ENCODE results near the gene OR5K4.
"Not testable (repeated sequence)": the region's sequence is repeated elsewhere in the genome, so short reads cannot be mapped to it uniquely, and the experiment has no call there.

Gene OR5K4

GRCh38 chr3:98371853-98372252 lies 18.2 kb downstream of the OR5K4 start:
- no peak for DNase-seq

- no peak for DNase-seq
Observed at GRCh38 chr3:98372445-98372844, 18.8 kb downstream of the OR5K4 start.

- DNase-seq = no peak
Observed at GRCh38 chr3:98376631-98377030, 23.0 kb downstream of the OR5K4 start.

- DNase-seq = no peak
Observed at GRCh38 chr3:98388147-98388546, 34.5 kb downstream of the OR5K4 start.

GRCh38 chr3:98390366-98390765 lies 36.7 kb downstream of the OR5K4 start, which contains the start of gene OR5K3:
Gene OR5K3 (plus strand): TSS chr3:98390666. CDS start chr3:98390666, 0 bp downstream.
- no peak for DNase-seq

GRCh38 chr3:98395101-98395500 lies 41.4 kb downstream of the OR5K4 start:
- no peak for DNase-seq

- DNase-seq = not testable (repeated sequence)
Observed at GRCh38 chr3:98396482-98396881, 42.8 kb downstream of the OR5K4 start.

- no peak for DNase-seq
Observed at GRCh38 chr3:98398513-98398912, 44.9 kb downstream of the OR5K4 start.

- no peak for DNase-seq
Observed at GRCh38 chr3:98402507-98402906, 48.9 kb downstream of the OR5K4 start.

GRCh38 chr3:98404010-98404409 lies 50.4 kb downstream of the OR5K4 start:
- no peak for DNase-seq

All from NCI-H2171 treated with DMSO at 0.1 percent for 48 hours (cell line).